ENCODE measurements around the gene RALGPS1.

- TF ChIP-seq CTCF (IDR thresholded peaks at IDR 0.05) (no peak), EZH2 (IDR thresholded peaks at IDR 0.05; ENCODE audit: borderline replicate concordance, insufficient read depth, low read depth, low read length, poor library complexity, severe bottlenecking) (no peak)
Observed at GRCh38 chr9:127083138-127083980, 168.8 kb downstream of the RALGPS1 start.

Measured in B cell (primary cell).